OCI-LY7 (cell line): ENCODE data around the gene DAB2IP. TPM values are rescaled to one million over a fixed set of nuclear protein-coding genes. Genes with fewer than 3 reads are reported as not detected.

Experiments
- BruUV-seq: library from RNA; stranded (reverse); fragments of 400-500 nt; replicated peaks from 2 replicates; lab custom pipeline; 2021; lab: Mats Ljungman, UMichigan
- CTCF ChIA-PET: fragments of 300-600 bp; sonication (Branson Sonifier 250); formaldehyde crosslinking; loops from one replicate; lab custom pipeline; 2022; ENCODE audit warnings: antibody characterized with exemption; ENCODE audit not compliant: unreplicated experiment; lab: Charles Lee
- POLR2A ChIA-PET: fragments of 300-600 bp; sonication (Branson Sonifier 250); formaldehyde crosslinking; loops from one replicate; lab custom pipeline; 2022; ENCODE audit warnings: antibody characterized with exemption; lab: Charles Lee
- DNase-seq: peaks from one replicate; pipeline ENCODE4 v3.0.0-alpha.2; 2015; ENCODE audit warnings: low spot score
- H2AFZ ChIP-seq: fragments of 200-600 bp; sonication (generic), shearing (Covaris generic); 2 replicates; pipeline ENCODE4 v1.6.1; 2014; ENCODE audit warnings: mild to moderate bottlenecking, antibody characterized with exemption, low read length, moderate library complexity
- H3K27ac ChIP-seq: fragments of 200-600 bp; sonication (generic); 2 replicates; pipeline ENCODE4 v1.5.1; 2014; ENCODE audit warnings: mixed run types, low read depth, mild to moderate bottlenecking, moderate library complexity, low read length, inconsistent platforms; ENCODE audit not compliant: poor library complexity, severe bottlenecking
- H3K36me3 ChIP-seq: fragments of 200-600 bp; sonication (generic); 2 replicates; pipeline ENCODE4 v1.6.1; 2014; ENCODE audit warnings: mild to moderate bottlenecking, antibody characterized with exemption, low read length, moderate library complexity, mixed read lengths; ENCODE audit not compliant: insufficient read depth
- H3K4me1 ChIP-seq: fragments of 200-600 bp; sonication (generic); 2 replicates; pipeline ENCODE4 v1.5.1; 2014; ENCODE audit warnings: mild to moderate bottlenecking, low read length; ENCODE audit not compliant: insufficient read depth, poor library complexity, severe bottlenecking
- H3K4me2 ChIP-seq: fragments of 200-600 bp; sonication (generic); 2 replicates; pipeline ENCODE4 v1.6.1; 2014; ENCODE audit warnings: mild to moderate bottlenecking, low read length
- H3K4me3 ChIP-seq: fragments of 200-600 bp; sonication (generic); 2 replicates; pipeline ENCODE4 v1.5.1; 2014; ENCODE audit warnings: mild to moderate bottlenecking, low read depth, low read length; ENCODE audit not compliant: poor library complexity, severe bottlenecking
- H3K79me2 ChIP-seq: fragments of 200-600 bp; sonication (generic); 2 replicates; pipeline ENCODE4 v1.6.1; 2016; ENCODE audit warnings: low read depth, mild to moderate bottlenecking, low read length, moderate library complexity, mixed read lengths; ENCODE audit not compliant: insufficient read depth
- H3K9me2 ChIP-seq: fragments of 200-600 bp; sonication (generic); 2 replicates; pipeline ENCODE4 v1.6.1; 2016; ENCODE audit warnings: mild to moderate bottlenecking, low read length, mixed read lengths; ENCODE audit not compliant: insufficient read depth
- H3K9me3 ChIP-seq: fragments of 200-600 bp; sonication (generic); 2 replicates; pipeline ENCODE4 v1.6.1; 2014; ENCODE audit warnings: mild to moderate bottlenecking, mixed run types, low read length, mixed read lengths
- H4K20me1 ChIP-seq: fragments of 200-600 bp; sonication (generic); 2 replicates; pipeline ENCODE4 v1.6.1; 2014; ENCODE audit warnings: mild to moderate bottlenecking, antibody characterized with exemption, low read length, moderate library complexity, mixed read lengths; ENCODE audit not compliant: insufficient read depth
- CTCF ChIP-seq: fragments of 200-600 bp; sonication (generic); conservative IDR thresholded peaks from 2 replicates; pipeline ENCODE4 v1.5.1; 2014; ENCODE audit warnings: mild to moderate bottlenecking, antibody characterized with exemption, low read length, moderate library complexity, mixed read lengths
- EZH2phosphoT487 ChIP-seq: fragments of 200-600 bp; sonication (generic); IDR thresholded peaks from 2 replicates; pipeline ENCODE4 v1.6.1; 2018; ENCODE audit warnings: low read depth, borderline replicate concordance, mild to moderate bottlenecking, mixed run types, antibody characterized with exemption, low read length, moderate library complexity, mixed read lengths
- intact Hi-C: fragments of 100-400 bp; cut with micrococcal nuclease; formaldehyde crosslinking; loops from one replicate; pipeline ENCODE4 v1.10.0; 2022; ENCODE audit not compliant: unreplicated experiment
- total RNA-seq, 2 experiments: library from RNA; depleted of rRNA in 1 of 2; stranded (reverse); fragments of >200 nt in 1 of 2; shearing (Covaris generic) in 1 of 2; gene quantifications; 2 replicates each; pipeline ENCODE4 v1.2.3, GENCODE V29; 2014 to 2022

The DAB2IP gene
- total RNA-seq, 2 experiments from 2014 or later = 3.9 to 11.1 TPM

DNA sequence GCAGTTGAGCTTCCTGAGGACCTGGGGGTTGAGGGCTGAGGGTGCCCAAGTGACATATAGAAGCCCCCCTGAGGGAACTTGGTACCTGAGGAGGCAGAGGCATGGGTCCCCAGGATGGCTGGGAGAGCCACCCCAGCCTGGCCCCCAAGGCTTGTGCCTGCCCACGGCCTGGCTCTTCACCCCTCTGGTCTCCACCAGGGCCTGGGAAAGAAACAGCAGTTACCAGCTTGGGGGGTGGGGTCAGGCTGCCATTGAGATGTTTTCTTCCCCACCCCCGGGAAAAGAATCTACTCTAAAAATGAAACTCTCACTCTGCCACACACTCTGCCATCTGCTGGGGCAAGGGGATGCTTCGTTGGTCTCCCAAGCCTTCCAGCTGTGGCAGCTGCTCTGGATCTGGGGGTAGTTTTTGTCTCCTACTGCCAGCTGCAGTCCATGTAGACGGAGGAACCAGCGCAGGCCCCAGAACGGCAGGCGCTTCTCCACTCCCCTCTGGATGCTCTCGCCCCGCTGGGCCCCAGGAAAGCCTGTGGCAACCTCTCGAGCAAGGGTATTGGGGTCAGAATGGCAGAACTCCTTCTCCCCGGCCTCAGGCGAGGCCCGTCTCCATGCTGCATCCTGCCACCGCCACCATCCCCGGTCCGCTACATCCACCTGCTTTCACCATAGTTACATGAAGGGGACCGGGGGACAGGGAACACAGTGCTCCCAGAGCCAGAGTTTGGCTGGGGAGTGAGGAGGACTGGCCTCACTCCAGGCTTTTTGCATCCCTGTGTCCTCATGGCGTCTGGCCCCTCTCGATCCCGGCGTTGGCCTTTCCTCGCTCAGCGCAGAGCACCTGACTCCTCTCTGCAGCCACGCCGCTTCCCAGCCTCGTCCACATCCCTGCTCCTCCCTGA is 123.5 kb downstream of the DAB2IP start:
- H3K4me2 ChIP-seq = no peak overlapping the region
- no peak overlapping the region for H3K27ac ChIP-seq
- H3K79me2 ChIP-seq = no peaks in the 10 kb centered on the region
- CTCF ChIA-PET = no interaction called here
- H3K4me1 ChIP-seq = no peaks in the 10 kb centered on the region
- BruUV-seq = no TSS peak
- POLR2A ChIA-PET = interaction anchor here (0.6 kb wide), 1 partner anchor 248 kb away, joined by 3 read pairs; no protein-coding TSS in a partner anchor
- H3K9me3 ChIP-seq = no peaks in the 10 kb centered on the region
- no peaks in the 10 kb centered on the region for H3K9me2 ChIP-seq
- H4K20me1 ChIP-seq = no peaks in the 10 kb centered on the region
- DNase-seq = no peak
- no peak for TF ChIP-seq EZH2phosphoT487
- no peak for TF ChIP-seq CTCF
- H3K36me3 ChIP-seq = no peaks in the 10 kb centered on the region
- H3K4me3 ChIP-seq = no peak overlapping the region
- intact Hi-C loops = no loop called here
- H2AFZ ChIP-seq = no peak overlapping the region

DNA sequence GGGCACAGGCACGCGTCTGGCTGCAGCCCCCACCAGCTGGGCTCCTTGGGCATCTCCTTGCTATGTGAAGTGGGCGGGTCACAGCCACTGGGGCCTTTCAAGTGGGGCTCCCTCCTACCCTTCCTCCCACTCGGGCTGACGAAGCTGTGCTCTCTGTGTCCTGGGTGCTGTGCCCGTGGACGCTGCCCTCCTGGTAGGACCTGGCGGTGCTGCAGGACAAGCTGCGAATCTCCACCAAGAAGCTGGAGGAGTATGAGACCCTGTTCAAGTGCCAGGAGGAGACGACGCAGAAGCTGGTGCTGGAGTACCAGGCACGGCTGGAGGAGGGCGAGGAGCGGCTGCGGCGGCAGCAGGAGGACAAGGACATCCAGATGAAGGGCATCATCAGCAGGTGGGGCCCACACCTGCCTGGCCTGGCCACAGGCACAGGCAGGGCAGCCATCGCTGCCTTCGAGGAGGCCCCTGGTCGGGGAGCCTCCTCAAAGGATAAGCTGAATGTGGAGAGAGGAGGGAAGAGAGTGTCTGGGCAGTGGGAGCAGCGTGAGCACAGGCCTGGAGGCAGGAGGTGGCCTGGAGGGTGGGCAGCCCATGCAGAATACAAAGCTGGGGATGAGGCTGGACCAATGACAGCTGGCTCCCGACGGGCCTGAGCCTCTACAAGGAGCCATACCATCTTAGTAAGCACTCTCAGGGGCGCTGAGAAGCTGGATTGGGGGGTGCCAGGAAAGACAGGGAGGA is 124.7 kb downstream of the DAB2IP start:
- no TSS peak for BruUV-seq

More for the DNA sequence above, 124.7 kb downstream of the DAB2IP start:
- Histone ChIP-seq H3K79me2 (no peaks in the 10 kb centered on the region), H3K4me1 (no peaks in the 10 kb centered on the region), H3K9me2 (no peaks in the 10 kb centered on the region), H2AFZ (no peak overlapping the region), H3K27ac (no peak overlapping the region), H3K4me2 (no peak overlapping the region), H4K20me1 (no peaks in the 10 kb centered on the region), H3K36me3 (no peaks in the 10 kb centered on the region), H3K9me3 (no peaks in the 10 kb centered on the region), H3K4me3 (no peak overlapping the region)
- intact Hi-C loops = no loop called here
- DNase-seq = no peak
- CTCF ChIA-PET = no interaction called here
- TF ChIP-seq CTCF (no peak), EZH2phosphoT487 (no peak)
- POLR2A ChIA-PET = no interaction called here
